Measurements from ENCODE around the gene RAB20.
"Not testable (repeated sequence)": the region's sequence is repeated elsewhere in the genome, so short reads cannot be mapped to it uniquely, and the experiment has no call there.

Gene RAB20

DNA sequence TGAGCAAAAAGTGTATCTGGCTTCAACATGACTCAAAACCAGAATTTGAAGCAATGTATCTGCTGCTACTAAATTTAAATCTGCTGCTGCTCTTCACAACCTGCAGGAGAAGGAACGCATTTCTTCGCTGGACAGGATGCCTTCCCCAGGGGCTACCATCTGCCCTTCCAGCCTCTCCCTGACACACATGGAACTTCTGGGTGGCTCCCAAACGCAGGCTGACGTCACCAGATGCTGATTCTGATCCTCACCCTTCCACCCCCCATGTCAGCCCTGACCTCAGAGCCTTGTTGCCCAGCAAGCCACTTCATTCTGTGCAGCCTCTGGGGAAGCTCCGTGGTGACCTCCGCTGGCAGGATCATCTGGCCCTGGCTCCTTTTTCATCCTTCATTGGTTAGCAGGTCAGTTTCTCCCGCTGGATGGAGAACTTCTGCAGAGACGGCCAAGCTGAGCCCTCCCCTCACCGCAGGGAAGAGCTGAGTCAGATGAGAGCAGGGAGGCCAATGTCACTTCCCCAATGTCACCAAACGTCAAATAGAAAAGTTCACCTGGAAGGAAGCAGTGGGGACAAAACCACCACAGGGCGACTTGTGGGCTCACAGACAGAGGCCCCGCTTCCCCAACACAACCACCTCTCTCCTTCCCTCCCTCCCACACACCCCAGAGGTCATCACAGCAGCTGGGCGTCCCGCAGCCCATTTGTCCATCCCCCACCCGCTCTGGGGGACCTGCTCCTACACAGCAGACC is 14.0 kb upstream of the RAB20 start:
- DNase-seq = peak; percentile 53

DNA sequence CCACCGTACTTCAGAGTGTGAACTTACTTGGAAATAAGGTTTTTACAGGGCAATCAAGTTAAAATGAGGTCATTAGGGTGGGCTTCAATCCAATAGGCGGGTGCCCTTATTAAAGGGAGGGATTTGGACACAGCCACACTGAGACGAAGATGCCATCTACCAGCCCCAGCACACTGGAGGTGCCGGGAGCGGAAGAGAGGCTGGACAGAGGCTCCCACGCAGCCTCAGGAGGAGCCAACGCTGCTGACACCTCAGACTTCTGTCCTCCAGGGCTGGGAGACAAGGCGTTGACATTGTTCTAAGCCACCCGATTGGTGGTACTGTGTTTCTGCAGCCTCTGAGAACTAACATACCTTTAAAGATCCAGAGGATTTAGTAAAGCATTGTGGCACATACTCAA is 12.6 kb upstream of the RAB20 start:
- peak; percentile 37 for DNase-seq

DNA sequence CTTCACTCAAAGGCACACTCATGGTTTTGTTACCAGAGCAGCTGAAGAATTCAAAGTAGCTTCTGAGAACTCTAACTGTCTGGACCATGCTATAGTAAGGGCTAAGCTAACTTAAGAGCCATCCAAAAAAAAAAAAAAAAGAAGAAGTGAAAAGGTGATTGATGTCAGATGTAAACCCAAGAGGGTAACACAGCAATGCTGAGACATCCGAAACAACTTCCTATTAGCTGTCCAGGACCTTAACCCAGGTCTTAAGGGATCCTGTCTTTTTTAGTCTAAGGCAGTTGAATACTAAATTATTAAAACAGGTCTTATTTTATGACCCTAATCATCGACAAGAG is 11.2 kb upstream of the RAB20 start:
- DNase-seq = no peak

DNA sequence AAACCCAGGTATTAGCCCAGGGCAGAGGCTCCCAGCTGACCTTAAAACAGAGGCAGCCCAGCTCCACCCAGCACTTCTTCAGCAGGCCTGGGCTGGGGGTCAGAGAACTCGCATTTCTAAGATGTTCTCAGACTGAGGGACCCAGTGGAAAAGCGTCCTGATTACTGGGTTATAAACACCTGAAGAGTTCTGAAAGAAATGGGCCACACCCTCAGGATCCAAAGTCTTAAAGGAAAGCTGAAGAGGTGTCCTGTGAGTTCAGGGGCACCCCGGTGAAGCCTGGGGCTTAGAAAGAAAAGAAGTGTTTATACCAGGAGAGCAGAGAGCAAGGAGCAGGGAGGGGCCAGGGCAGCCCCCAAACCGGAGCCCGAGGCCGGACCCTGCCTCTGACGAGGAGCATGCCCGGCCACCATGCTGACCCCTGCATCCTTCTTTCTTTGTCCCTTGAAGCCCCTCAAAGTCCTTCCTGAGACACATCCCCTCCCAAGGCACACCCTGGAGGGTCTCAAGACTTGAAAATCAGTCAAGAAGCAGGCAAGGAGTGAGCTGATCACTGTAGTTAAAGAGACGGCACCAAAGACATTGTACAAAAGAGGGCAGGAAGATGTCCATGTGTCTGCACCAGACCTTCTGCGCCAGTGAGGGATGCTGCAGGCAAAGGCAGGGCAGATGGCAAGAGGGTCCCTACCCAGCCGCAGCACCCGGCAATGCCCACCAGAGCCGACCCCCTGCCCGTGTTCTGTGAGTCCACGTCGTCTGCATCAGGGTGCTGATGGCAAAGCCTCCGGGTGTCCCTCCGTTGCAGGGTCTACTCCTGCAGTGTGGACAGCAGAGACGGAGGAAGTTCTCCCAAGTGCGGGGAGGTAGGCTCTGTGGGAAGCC is 10.6 kb upstream of the RAB20 start:
- DNase-seq = peak; percentile 39

DNA sequence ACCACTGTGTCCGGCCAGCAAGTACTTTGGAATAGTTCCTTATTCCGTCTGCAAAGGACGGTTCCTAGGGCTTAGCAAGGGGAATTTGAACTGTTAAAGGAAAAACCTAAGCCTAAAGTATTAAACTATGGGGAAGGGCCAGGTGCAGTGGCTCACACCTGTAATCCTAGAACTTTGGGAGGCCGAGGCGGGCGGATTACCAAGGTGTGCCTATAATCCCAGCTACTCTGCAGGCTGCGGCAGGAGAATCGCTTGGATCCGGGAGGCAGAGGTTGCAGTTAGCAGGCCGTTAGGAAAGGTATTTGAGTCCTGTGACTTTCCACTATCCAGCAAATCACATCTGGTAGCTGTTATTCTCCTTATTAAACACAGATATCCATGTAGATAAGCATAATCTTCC is 9.4 kb upstream of the RAB20 start:
- peak; percentile 27 for DNase-seq

DNA sequence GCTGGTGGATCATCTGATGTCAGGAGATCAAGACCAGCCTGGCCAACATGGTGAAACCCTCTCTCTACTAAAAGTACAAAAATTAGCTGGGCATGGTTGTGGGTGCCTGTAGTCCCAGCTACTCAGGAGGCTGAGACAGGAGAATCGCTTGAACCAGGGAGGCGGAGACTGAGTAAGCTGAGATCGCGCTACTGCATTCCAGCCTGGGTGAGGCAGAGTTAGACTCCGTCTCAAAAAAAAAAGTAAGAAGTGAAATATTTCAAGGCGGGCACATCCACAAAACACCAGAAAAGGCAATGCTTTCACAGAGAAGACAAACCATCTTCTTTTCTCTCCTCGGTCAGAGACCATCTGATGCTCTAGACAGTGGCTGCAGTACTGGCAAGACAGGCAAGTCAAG is 8.4 kb upstream of the RAB20 start:
- DNase-seq = not testable (repeated sequence)

DNA sequence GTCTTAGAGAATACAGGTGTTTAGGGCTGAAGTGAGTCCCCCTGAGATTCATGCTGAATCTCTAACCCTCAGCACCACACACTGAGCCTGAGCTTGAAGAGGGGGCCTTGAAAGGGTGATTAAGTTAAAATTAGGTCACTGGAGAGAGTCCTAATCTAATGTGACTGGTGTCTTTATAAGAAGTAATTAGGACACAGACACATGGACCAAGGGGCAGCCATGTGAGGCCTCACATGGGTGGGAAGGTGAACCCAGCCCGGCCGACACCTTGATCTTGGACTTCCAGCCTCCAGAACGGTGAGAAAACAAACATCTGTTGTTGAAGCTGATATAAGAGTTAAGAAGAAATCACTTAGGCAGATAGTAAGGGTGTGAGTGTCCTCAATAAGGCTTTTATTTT is 7.1 kb upstream of the RAB20 start:
- DNase-seq = peak; percentile 3

DNA sequence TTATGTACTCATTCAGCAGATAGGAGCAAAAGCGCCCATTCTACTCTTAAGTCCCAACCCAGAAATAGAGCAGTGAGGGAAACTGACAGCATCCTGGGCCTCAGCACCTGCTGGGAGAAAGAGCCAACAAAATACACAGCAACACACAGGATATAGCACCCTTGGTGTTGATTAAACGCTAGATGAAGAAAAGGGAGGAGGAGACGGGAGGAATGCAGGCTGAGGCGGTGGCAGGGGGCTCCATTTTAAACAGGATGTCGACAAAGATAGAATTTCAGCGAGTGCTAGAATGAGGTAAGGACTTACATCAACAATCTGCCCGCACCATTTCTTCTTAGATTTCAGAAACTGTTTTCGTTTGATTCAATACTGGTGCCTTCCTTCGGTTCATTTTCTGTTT is 4.6 kb upstream of the RAB20 start:
- DNase-seq = peak; percentile 4

DNA sequence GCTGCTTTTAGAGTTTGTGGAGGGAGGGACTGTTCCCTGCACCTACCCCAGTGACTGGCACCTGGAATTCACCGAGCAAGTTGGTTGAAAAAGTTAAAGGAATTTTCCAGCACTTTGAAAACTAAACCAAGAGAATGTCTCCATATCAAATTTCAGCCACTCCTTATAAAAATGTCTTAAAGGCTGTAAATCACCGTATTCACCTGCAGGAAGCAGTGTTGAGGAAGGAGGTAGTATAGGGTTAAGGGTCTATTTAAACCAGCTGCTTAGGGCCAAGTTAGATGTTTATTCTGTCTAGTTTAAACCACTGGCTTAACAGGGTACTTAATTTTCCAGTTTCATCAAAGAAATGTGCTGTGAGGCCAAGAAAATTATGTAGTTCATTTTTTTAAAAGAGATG is 3.8 kb upstream of the RAB20 start:
- DNase-seq = no peak

DNA sequence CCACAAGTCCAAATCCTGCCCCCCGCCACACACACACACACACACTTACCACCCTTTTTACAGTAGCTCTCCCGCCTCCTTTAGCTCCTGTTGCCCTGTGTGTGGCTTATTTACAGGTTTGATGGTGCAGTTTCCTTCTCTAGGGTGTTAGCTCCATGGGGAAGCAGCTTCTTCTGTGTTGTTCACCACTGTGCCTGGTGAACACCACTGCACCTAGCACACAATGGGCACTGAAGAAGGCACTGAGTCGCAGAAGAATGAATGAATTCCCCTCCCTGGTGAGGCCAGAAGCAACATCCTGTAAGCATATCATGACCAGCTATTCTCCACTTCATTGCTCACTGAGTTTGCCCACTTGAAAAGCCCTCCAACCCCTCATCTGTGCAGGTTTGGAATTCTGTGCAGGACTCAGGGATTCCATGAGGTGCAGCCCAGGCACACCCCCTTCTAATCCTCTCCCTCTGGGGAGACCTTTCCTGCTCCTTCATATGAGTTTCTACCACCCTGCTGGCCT is 3.0 kb upstream of the RAB20 start:
- DNase-seq = peak; percentile 24

DNA sequence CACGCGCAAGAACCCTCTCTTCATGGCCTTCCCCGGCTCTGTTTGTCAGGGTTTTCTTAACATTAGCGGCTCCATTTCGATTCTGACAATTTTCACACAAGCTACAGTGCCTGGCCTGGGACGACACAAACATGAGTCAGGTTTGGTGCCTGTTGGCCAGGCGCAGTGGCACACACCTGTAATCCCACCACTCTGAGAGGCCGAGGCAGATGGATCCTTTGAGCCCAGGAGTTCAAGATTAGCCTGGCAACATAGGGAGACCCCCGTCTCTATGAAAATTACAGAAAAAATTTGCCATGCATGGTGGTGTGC is 1.9 kb upstream of the RAB20 start:
- DNase-seq = peak; percentile 33

DNA sequence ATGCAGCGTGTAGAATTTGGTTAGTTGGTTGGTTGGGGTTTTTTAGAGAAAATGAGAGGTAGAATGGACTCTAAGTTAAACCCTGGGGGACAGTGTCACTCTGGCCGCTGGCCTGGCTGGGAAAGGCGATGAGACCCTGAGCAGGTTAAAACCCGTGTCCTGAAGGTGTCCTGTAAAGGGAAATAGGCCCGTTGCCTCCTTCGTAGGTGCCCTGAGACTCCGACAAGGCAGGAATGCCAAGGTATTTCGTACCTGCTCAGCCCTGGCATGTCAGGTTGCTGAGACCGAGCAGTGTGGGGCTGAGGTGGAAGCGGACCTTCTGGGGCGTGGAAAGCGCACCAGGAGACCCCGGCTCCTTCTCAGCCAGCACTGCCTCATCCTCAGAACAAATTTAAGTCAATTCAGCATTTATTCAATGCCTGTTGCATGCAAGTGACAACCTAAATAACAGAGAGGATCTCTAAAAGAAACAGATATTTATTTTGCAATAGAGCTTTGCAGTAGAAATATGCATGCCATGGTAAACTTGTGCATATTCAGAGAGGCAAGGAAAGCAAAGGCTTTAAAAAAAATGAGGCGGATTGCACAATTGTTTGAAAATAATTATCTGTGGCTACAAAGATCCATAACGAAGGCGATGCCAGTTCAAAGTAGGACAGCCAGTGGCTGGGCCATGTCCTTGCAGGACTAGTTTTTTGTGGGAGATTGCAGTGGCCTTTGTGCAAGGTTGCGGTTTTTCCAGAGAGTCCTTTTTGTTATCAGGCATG is 1.4 kb upstream of the RAB20 start:
- DNase-seq = no peak

DNA sequence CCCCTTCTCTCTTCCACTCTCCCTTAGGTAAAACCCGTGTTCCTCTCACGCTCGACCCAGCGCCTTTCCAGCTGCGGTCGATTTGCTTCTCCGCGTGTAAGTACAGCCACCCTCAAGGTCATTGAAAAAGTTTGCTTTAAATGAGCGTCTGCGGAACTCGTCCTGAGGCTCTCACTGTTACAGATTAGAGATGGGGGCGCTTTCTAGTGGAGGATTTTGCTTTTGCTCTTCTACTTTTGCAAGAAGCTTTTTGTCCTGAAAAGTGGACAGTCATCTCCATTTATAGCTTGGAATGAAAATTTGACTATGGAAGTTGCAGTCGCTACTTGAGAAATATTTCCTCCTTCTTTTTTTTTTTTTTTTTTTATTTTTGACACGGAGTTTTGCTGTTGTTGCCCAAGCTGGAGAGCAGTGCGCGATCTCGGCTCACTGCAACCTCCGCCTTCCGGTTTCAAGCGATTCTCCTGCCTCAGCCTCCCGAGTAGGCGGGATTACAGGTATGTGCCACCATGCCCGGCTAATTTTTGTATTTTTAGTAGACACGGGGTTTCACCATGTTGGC is 595 bp upstream of the RAB20 start:
- no peak for DNase-seq

DNA sequence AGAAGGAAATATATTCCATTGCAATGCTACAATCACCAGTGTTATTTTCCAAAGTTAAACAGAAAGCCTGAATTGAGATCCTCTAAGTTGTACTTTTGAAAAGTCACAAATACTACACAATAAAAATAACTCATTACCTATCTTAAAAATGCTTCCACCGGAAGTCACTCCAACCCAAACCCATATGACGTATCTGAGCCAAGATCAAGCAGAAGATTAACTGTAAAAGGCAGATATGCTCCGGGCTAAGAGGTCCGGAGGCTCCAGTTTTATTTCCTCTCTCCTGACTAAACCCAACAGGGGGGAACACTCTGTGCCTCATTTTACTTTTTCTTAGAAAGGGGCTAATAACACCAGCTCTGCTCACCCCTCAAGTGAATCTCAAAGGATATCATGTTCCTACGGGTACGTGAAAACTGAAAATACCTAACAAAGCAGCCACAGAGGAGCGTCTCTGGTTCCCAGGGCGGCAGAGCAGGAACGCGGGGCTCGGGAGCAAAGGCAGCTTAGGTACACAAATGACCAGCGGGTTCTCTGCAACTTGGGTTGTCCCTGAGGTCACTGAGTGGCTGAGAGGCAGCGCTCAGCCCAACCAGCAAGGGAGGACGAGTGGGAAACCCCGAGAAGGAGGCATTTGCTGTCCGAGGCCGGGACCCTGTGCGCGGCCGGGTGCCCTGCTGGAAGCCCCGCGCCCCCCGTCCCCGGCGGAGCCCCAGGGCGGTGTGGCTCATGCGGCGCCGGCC is 750 bp downstream of the RAB20 start:
- peak; percentile 64 for DNase-seq

DNA sequence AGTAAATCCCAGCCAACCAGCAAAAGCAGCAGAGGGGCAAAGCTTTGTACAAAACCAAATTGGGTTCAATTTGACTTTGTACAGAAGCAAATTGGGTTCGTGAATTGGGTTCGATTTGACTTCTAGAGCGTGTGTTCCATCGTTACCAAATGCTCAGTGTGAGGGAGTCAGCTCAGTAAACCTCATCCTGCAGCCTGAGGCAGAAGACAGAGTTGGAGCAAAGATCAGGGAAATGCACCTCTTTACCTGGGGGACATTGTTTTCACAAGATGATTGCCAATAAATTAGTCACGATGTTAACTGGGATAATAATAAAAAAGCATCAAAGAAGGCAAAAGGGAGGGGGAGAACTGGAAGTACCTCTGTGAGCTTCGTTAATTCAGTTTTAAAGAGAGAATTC is 1.5 kb downstream of the RAB20 start:
- DNase-seq = no peak

DNA sequence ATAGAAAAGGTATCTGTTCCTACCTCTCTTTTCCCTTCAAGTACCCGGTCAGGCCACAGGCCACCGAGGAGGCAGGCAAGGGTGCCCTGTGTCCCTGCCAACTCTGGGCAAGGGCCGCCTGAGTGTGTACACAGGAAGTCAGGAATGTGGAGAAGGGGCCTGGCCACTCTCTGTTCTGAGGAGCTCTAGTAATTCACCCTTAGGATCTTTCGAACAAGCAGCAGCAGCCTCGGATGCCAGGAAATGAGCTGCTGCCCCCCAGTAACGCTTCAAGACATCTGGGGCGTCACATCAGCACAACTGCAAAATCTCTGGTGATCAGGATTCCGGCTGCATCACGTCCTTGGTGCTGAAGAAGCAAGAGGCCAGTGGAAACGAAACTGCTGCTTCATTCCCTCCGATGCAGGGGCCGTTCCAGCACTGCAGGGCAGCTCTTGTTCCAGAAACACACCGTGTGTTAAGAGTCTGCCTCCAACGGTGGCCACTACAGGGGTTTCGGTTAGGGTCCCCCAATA is 2.0 kb downstream of the RAB20 start:
- DNase-seq = no peak

DNA sequence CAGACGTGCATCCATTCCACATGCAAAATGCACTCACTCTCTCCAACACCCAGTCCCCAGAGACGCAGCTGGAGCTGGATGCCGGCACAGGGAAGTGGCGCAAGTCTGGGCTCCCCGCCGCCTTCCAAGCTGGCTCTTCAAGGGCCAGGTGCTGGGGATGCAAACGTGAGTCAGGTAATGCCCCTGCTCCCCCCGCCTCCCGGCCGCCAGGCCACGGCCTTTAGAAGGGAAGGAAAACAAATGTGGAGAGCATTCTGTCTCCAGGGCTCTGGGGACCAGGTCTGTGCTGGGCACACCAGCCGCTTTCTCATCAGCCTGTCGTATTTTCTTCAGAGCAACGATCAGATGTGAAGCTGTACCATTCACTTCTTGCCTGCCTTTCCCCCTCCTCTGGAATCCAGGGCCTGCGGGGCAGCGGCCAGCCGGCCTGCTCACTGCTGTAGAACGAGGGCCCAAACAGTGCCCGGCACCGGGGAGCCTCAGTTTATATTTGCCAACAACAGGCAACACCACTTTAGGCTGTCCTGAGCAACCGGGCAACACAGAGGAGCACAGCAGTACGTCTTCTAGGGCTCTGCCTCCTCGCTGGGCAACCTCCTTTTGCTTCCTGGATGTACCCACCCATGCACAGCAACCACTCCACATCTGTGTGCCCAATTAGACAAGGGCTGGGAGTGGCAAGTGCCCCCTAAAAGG is 3.8 kb downstream of the RAB20 start:
- no peak for DNase-seq

DNA sequence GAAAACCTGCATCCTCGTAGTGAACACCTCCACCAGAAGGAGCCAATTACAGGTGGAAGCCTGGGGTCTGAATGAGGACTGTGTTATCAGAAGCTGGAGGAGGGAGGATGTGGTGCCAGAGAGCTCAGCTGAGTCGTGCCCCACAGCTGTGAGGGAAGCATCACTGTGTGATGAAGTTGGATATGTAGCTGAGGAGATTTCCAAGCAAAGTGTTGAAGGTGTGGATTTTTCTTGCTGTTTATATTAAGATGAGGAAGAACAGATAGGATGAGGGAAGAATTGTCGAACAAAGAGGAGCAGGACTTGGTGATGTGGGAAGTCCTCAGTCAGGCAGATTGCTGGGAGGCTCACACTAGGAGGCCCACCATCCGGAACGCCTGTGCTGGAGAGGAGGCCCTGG is 4.4 kb downstream of the RAB20 start:
- DNase-seq = no peak

DNA sequence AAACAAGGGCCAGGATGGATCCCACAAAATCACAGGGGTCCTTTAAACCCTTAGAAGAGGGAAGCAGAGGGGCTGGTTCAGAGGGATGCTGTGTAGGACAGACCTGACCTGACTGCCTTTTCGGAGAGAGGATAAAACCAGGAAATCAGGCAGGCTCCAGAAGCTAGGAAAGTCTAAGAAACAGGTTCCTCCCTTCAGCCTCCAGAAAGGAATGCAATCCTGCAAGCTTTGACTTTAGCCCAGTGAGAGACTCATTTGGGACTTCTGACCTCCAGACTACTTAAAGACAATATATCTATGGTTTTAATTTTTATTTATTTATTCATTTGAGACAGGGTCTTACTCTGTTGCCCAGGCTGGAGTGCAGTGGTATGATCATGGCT is 5.3 kb downstream of the RAB20 start:
- DNase-seq = no peak

DNA sequence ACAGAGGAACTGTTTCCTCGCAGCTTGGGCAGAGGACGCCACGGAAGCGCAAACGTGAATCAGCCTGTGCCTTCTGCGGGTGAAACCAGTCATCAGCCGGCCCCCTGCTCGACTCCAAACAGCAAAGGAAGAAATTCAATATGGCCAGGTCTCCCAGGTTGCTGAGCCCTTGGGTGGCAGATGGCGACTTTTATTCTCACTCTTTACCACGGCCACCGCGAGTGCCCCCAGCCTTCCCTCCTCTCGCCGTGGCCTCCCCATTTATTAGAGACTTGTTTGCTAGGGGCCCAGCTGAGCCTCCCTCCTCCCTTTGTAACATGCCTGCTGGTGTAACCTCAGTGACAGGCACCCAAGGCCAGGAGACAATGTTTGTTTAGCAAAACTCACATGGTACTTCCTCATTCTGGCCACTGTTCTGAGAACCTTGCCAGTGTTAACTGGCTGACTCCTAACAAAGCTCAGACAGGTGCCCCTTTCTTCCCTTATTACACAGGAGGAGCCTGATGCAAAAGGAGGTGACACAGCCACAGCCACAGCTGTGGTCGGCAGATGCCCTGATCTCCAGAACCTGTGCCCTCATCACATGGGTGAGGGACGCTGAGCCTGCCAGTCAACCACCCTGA is 5.8 kb downstream of the RAB20 start:
- DNase-seq = no peak

DNA sequence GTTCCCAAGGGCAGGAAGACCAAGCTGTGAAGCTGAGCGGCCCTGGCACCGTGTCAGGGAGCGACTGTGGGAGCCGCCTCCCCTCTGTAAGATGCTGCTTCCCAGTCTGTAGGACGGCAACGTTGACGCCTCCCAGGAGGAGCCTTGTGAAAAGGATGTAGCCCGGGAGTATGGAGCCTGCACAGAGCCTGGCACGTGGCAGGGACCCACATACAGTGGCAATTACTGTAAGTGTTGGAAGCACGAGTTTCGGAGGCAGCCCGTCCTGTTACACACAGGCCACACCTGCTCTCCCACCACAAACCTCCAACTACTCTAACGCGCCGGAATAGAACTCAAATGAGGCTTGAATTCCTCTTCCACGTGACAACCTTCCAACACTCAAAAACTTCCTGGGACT is 6.6 kb downstream of the RAB20 start:
- DNase-seq = no peak
